ENCODE results near the gene CREBL2.

The CREBL2 gene

DNA sequence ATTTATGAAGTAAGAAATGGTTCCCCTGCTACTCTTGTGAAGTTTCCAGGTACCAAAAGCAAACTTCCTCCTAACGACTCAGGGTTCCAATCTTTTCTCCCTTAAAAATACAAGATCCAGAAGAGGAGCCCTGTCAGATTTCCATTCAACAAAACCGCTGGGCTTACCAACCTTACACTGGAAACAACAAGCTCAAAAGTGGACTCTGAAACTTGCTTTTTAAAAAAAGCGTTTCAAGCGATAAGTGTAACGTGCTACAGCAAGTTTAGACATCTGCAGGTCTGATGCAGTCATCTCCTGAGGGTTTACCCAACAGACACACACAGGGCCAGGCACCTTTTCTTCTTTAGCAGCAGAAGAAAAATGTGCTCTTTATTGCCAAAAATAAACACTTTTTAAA lies 6.9 kb upstream of the CREBL2 start:
- Histone ChIP-seq H3K36me3 (ENCODE audit: control insufficient read depth, low read length) (no peaks in the 10 kb centered on the region), H3K79me2 (ENCODE audit: control insufficient read depth, low read length) (no peaks in the 10 kb centered on the region), H3K9me3 (ENCODE audit: control insufficient read depth, insufficient read depth, low read length) (no peaks in the 10 kb centered on the region), H3K4me1 (ENCODE audit: control insufficient read depth, low read length) (peaks cover 5% of the 10 kb centered on the region; the same call in 1 of the 2 replicates), H3K4me2 (ENCODE audit: low read length) (no peak overlapping the region), H3K9me2 (replicated peaks; ENCODE audit: control insufficient read depth, low read length) (no peaks in the 10 kb centered on the region), H3F3A (ENCODE audit: control insufficient read depth, insufficient read depth) (no peaks in the 10 kb centered on the region), H4K20me1 (ENCODE audit: control insufficient read depth, insufficient read depth, low read depth, low read length) (no peaks in the 10 kb centered on the region), H3K27ac (ENCODE audit: low read depth, low read length) (no peak overlapping the region), H3K4me3 (ENCODE audit: low read length) (no peak overlapping the region), H3K27me3 (ENCODE audit: control insufficient read depth, low read length) (peaks cover 6% of the 10 kb centered on the region; the same call in 1 of the 2 replicates)
- TF ChIP-seq EZH2phosphoT487 (IDR thresholded peaks at IDR 0.05; ENCODE audit: borderline replicate concordance, low read length) (no peak), CTCF (IDR thresholded peaks at IDR 0.05; ENCODE audit: low read depth, low read length, poor library complexity, severe bottlenecking) (no peak)

- no peaks in the 10 kb centered on the region; the same call in 1 of the 2 replicates for H3K79me2 ChIP-seq (ENCODE audit: control insufficient read depth, low read length)
- H3K4me2 ChIP-seq (ENCODE audit: low read length), result no peak overlapping the region
- H3K27me3 ChIP-seq (ENCODE audit: control insufficient read depth, low read length), result peaks cover 3% of the 10 kb centered on the region; the same call in 1 of the 2 replicates
- no peaks in the 10 kb centered on the region for H3F3A ChIP-seq (ENCODE audit: control insufficient read depth, insufficient read depth)
- H3K36me3 ChIP-seq (ENCODE audit: control insufficient read depth, low read length), result no peaks in the 10 kb centered on the region
- H3K9me2 ChIP-seq (replicated peaks; ENCODE audit: control insufficient read depth, low read length), result no peaks in the 10 kb centered on the region
- no peaks in the 10 kb centered on the region for H3K9me3 ChIP-seq (ENCODE audit: control insufficient read depth, insufficient read depth, low read length)
- H4K20me1 ChIP-seq (ENCODE audit: control insufficient read depth, insufficient read depth, low read depth, low read length), result no peaks in the 10 kb centered on the region
- no peak overlapping the region for H3K27ac ChIP-seq (ENCODE audit: low read depth, low read length)
- H3K4me3 ChIP-seq (ENCODE audit: low read length), result no peak overlapping the region
- TF ChIP-seq EZH2phosphoT487 (IDR thresholded peaks at IDR 0.05; ENCODE audit: borderline replicate concordance, low read length), result no peak
- TF ChIP-seq CTCF (IDR thresholded peaks at IDR 0.05; ENCODE audit: low read depth, low read length, poor library complexity, severe bottlenecking), result no peak
- H3K4me1 ChIP-seq (ENCODE audit: control insufficient read depth, low read length), result peaks cover 14% of the 10 kb centered on the region
These were observed 4.7 kb upstream of the CREBL2 start for GRCh38 chr12:12606781-12607589.

DNA sequence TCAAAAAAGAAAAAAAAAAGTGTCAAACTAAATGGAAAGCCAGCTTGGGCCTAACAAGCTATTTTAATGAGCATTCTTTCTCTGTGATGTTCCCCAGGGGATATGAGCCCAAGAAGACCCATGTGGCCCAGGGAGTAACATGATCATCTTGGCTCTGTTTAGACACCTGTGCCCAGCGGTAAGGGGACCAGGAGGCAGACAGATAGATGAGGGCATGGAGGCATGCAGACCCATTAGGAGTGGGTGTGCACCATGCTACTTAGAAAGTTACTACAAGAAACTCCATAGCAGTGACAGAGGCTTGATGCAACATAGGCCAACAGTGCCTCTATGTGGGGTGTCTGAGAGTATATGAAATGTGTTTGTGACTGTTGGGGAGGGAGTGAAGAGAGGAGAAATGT lies 3.1 kb upstream of the CREBL2 start:
- no peaks in the 10 kb centered on the region for H3K36me3 ChIP-seq (ENCODE audit: control insufficient read depth, low read length)
- peaks cover 27% of the 10 kb centered on the region for H3K4me1 ChIP-seq (ENCODE audit: control insufficient read depth, low read length)
- H3K9me2 ChIP-seq (replicated peaks; ENCODE audit: control insufficient read depth, low read length), result no peaks in the 10 kb centered on the region
- H3K27ac ChIP-seq (ENCODE audit: low read depth, low read length), result no peak overlapping the region
- peaks cover 3% of the 10 kb centered on the region; the same call in 1 of the 2 replicates for H3K27me3 ChIP-seq (ENCODE audit: control insufficient read depth, low read length)
- no peak overlapping the region for H3K4me3 ChIP-seq (ENCODE audit: low read length)
- TF ChIP-seq EZH2phosphoT487 (IDR thresholded peaks at IDR 0.05; ENCODE audit: borderline replicate concordance, low read length) (no peak), CTCF (IDR thresholded peaks at IDR 0.05; ENCODE audit: low read depth, low read length, poor library complexity, severe bottlenecking) (no peak)
- peaks cover 7% of the 10 kb centered on the region for H3K79me2 ChIP-seq (ENCODE audit: control insufficient read depth, low read length)
- no peaks in the 10 kb centered on the region for H4K20me1 ChIP-seq (ENCODE audit: control insufficient read depth, insufficient read depth, low read depth, low read length)
- H3K9me3 ChIP-seq (ENCODE audit: control insufficient read depth, insufficient read depth, low read length), result no peaks in the 10 kb centered on the region
- no peak overlapping the region for H3K4me2 ChIP-seq (ENCODE audit: low read length)
- peaks cover 6% of the 10 kb centered on the region; the same call in 1 of the 2 replicates for H3F3A ChIP-seq (ENCODE audit: control insufficient read depth, insufficient read depth)

Measured in DOHH2 (cell line).